CD4-positive, alpha-beta memory T cell (primary cell): ENCODE measurements around the gene RPUSD3. TPM values are rescaled to one million over a fixed set of nuclear protein-coding genes. Genes with fewer than 3 reads are reported as not detected.
A peak's percentile ranks its signal among the peaks of the same experiment; 100 is the strongest.
"Not testable (repeated sequence)": the region's sequence is repeated elsewhere in the genome, so short reads cannot be mapped to it uniquely, and the experiment has no call there.

ENCODE experiments used
- CTCF ChIA-PET: fragments of 350-600 bp; sonication (Branson Sonifier 250); formaldehyde crosslinking; loops from one replicate; lab custom pipeline; 2021; ENCODE audit warnings: inconsistent platforms; ENCODE audit not compliant: partially characterized antibody; lab: Charles Lee
- POLR2A ChIA-PET: fragments of 350-600 bp; sonication (Branson Sonifier 250); formaldehyde crosslinking; loops from one replicate; lab custom pipeline; 2021; ENCODE audit not compliant: partially characterized antibody; lab: Charles Lee
- DNase-seq, 5 donors: peaks; one replicate each; pipeline versions ENCODE4 v3.0.0 to v3.0.0-alpha.2; 2020 to 2022; ENCODE audit warnings: mixed read lengths in 1 of 5
- H3K27ac ChIP-seq: one replicate; pipeline ENCODE4 v1.7.0; 2013; ENCODE audit warnings: low read depth, low read length
- H3K27me3 ChIP-seq: 2 replicates; pipeline ENCODE4 v1.7.0; 2013; ENCODE audit warnings: mild to moderate bottlenecking, low read length, moderate library complexity; ENCODE audit not compliant: insufficient read depth
- H3K36me3 ChIP-seq: 2 replicates; pipeline ENCODE4 v1.7.0; 2013; ENCODE audit warnings: mild to moderate bottlenecking, low read length, moderate library complexity; ENCODE audit not compliant: insufficient read depth
- H3K4me1 ChIP-seq: 2 replicates; pipeline ENCODE4 v1.7.0; 2013; ENCODE audit warnings: mild to moderate bottlenecking, low read length, moderate library complexity; ENCODE audit not compliant: insufficient read depth
- H3K4me3 ChIP-seq, 2 donors: one replicate each; pipeline ENCODE4 v1.7.0; 2013; ENCODE audit warnings: low read length in 2 of 2, mild to moderate bottlenecking in 1 of 2
- H3K9me3 ChIP-seq, 2 donors: one replicate each; pipeline ENCODE4 v1.7.0; 2013; ENCODE audit warnings: low read length in 2 of 2, control low read depth in 1 of 2; ENCODE audit not compliant: control insufficient read depth in 1 of 2
- H3K27ac Mint-ChIP-seq, 7 donors: one replicate each; pipeline ENCODE4 v1.8.0; 2020 to 2021; ENCODE audit warnings: mixed read lengths in 7 of 7, mild to moderate bottlenecking in 6 of 7, inconsistent platforms in 3 of 7, moderate library complexity in 3 of 7
- H3K27me3 Mint-ChIP-seq, 2 donors: one replicate each; pipeline ENCODE4 v1.8.0; 2020 to 2021; ENCODE audit warnings: mixed read lengths in 2 of 2
- H3K36me3 Mint-ChIP-seq, 2 donors: one replicate each; pipeline ENCODE4 v1.8.0; 2020 to 2021; ENCODE audit warnings: mixed read lengths in 2 of 2, inconsistent platforms in 1 of 2, mild to moderate bottlenecking in 1 of 2
- H3K4me1 Mint-ChIP-seq, 4 donors: one replicate each; pipeline ENCODE4 v1.8.0; 2020 to 2021; ENCODE audit warnings: mixed read lengths in 4 of 4, mild to moderate bottlenecking in 1 of 4
- H3K4me3 Mint-ChIP-seq, 8 donors: one replicate each; pipeline ENCODE4 v1.8.0; 2020 to 2021; ENCODE audit warnings: mixed read lengths in 8 of 8, mild to moderate bottlenecking in 7 of 8, moderate library complexity in 6 of 8, inconsistent platforms in 3 of 8
- H3K9me3 Mint-ChIP-seq, 8 donors: one replicate each; pipeline ENCODE4 v1.8.0; 2020 to 2021; ENCODE audit warnings: mixed read lengths in 8 of 8, mild to moderate bottlenecking in 5 of 8, inconsistent platforms in 3 of 8, moderate library complexity in 1 of 8
- intact Hi-C: fragments of 100-400 bp; cut with micrococcal nuclease; formaldehyde crosslinking; loops from one replicate; pipeline ENCODE4 v1.15.1; 2023
- polyA plus RNA-seq, 2 donors: library from polyadenylated mRNA; unstranded; fragments of 300-500 nt; fragmentation: Illumina TruSeq; gene quantifications; one replicate each; pipeline ENCODE4 v1.2.3, GENCODE V29; 2021
- total RNA-seq, 2 experiments: library from RNA; stranded (reverse); gene quantifications; one replicate each; pipeline ENCODE4 v1.2.3, GENCODE V29; 2021

Gene RPUSD3
- total and polyA plus RNA-seq, 4 experiments from 2014 or later = 55.2 to 68.4 (median 65.4) TPM

DNA sequence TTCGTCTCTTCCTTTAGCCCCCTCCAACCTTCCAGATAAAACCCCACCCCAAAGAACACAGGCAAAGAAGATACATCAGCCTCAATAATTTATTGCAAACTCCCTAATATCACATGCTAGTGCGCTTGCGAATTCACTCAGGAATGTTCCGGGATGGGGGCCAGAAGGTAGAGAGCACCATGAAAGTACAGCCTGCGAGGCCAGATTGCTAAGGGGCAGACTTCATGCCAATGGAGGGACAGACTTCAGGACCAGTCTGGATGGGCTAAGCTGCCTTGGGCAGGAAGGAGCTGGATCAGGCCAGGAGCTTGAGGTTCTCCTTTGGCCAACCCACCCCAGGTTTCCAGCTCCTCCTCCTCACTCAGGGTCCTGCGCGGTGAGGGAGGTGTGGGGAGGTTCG lies 22.8 kb upstream of the RPUSD3 start:
- ChIA-PET POLR2A (no interaction called here), CTCF (no interaction called here)
- no peak overlapping the region for H3K4me3 ChIP-seq
- peaks cover 0 to 4% (median 0%) of the 10 kb centered on the region in 4 donors for H3K4me1 Mint-ChIP-seq
- no peak overlapping the region for H3K27ac Mint-ChIP-seq
- H3K36me3 ChIP-seq = no peaks in the 10 kb centered on the region
- intact Hi-C loops = no loop called here
- H3K27me3 Mint-ChIP-seq = peaks cover 5 to 8% of the 10 kb centered on the region in 2 donors
- no peaks in the 10 kb centered on the region for H3K36me3 Mint-ChIP-seq
- H3K9me3 ChIP-seq = no peaks in the 10 kb centered on the region
- no peaks in the 10 kb centered on the region for H3K4me1 ChIP-seq
- H3K9me3 Mint-ChIP-seq = no peaks in the 10 kb centered on the region
- peaks cover 7% of the 10 kb centered on the region for H3K27me3 ChIP-seq
- DNase-seq = no peak
- no peak overlapping the region for H3K4me3 Mint-ChIP-seq
- no peak overlapping the region for H3K27ac ChIP-seq

DNA sequence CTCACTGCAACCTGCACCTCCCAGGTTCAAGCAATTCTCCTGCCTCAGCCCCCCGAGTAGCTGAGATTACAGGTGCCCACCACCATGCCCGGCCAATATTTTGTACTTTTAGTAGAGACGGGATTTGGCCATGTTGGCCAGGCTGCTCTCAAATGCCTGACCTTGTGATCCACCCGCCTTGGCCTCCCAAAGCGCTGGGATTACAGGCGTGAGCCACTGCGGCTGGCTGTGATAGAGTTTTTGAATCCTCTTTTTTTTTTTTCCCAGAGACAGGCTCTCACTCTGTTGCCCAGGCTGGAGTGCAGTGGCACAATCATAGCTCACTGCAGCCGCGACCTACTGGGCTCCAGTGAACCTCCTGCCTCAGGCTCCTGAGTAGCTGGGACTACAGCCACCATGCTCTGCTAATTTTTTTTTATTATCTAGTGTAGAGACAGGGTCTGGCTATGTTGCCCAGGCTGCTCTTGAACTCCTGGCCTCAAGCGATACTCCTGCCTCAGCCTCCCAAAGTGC lies 21.4 kb upstream of the RPUSD3 start:
- H3K4me1 Mint-ChIP-seq, H3K36me3 Mint-ChIP-seq, H3K4me1 ChIP-seq, H3K9me3 ChIP-seq, H3K27me3 ChIP-seq, POLR2A ChIA-PET, H3K9me3 Mint-ChIP-seq, H3K36me3 ChIP-seq, H3K27ac ChIP-seq, intact Hi-C loops, H3K27me3 Mint-ChIP-seq, H3K4me3 Mint-ChIP-seq, DNase-seq, H3K4me3 ChIP-seq, H3K27ac Mint-ChIP-seq: not testable (repeated sequence)
- CTCF ChIA-PET = interaction anchor here (0.6 kb wide), 1 partner anchor 67 kb away, joined by 4 read pairs; no protein-coding TSS in a partner anchor

DNA sequence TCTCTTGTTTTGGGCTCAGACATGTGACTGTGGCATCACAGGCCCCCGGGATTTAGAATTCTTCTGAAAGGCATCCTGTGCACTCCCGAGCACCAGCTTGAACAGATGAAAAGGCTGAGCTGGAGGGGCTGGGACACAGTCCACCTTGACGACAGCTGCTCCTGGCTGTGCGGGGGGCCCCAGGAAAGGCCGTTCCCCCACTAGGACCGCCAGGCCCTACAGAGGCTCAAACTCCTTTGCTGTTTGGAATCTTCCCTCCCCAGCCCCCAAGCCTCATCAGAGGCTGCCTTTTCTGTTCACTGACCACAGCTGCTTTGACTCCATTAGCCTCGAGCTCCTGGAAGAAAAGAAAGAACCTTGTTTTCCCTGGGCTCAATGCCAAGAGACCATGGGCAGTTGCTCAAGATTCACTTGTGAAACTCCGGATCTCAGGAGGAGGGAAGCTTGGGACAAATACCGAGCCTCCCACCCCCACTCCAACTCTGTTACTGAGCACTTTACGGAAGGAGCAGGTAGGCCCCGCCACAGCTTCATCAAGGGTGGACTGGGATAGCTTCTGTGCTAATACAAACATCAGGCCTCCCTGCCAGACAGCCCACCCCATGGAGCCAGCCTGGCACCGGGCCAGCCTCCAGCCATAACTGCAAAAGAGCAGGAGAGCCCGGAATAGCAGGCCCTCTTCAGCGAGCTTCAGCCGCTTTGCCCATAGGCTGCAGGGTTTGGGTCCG lies 20.6 kb upstream of the RPUSD3 start:
- intact Hi-C loops = loop anchor here (1.0 kb wide), 1 partner anchor 38 kb away; the partner anchor contains the start of gene IL17RE
- H3K27ac ChIP-seq = no peak overlapping the region
- H3K36me3 Mint-ChIP-seq = no peaks in the 10 kb centered on the region
- CTCF ChIA-PET = interaction anchor here (0.6 kb wide), 1 partner anchor 68 kb away, joined by 4 read pairs; no protein-coding TSS in a partner anchor
- H3K4me1 Mint-ChIP-seq = peaks cover 0 to 4% (median 0%) of the 10 kb centered on the region in 4 donors
- H3K27ac Mint-ChIP-seq = no peak overlapping the region
- no peaks in the 10 kb centered on the region for H3K4me1 ChIP-seq
- DNase-seq = no peak
- no peak overlapping the region for H3K4me3 ChIP-seq
- H3K4me3 Mint-ChIP-seq = no peak overlapping the region
- H3K9me3 Mint-ChIP-seq = no peaks in the 10 kb centered on the region
- H3K36me3 ChIP-seq = no peaks in the 10 kb centered on the region
- peaks cover 5 to 8% of the 10 kb centered on the region in 2 donors for H3K27me3 Mint-ChIP-seq
- H3K27me3 ChIP-seq = peaks cover 7% of the 10 kb centered on the region
- POLR2A ChIA-PET = interaction anchor here (1.2 kb wide), 1 partner anchor 25 kb away, joined by 3 read pairs; no protein-coding TSS in a partner anchor
- H3K9me3 ChIP-seq = no peaks in the 10 kb centered on the region

DNA sequence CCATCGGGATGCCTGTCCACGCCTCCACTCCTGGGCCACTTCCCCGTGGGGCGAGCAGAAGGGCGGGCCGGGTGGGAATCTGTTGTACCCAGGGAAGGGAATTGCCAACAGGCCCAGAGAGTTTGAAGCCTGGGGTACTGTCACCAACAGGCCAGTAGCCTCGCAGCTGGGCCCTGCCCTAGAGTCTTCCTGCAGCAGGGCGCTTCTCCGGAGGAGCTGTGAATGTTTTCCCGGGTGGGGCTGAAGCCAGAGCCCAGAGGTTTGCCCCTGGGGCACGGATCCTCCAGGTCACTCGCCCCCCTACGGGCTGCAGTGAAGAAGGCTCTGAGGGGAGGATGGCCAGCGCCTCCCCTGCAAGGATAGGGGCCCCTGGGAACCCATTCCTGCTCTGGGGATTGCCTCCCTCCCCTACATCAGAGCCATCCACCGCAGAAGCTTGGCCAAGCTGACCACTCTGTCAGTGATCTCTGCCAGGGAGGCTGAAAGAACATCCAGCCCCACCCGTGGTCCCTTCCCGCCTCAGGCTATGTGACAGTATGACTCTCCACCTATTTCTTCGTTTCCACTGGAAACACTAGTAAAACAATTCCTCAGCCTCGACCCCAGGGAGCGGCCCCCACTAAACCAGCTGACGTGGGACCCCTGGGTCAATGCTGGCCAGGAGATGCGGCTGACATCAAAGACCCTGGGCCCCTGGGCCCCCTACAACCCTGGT lies 19.4 kb upstream of the RPUSD3 start:
- H3K4me3 Mint-ChIP-seq = no peak overlapping the region
- H3K27me3 Mint-ChIP-seq = peaks cover 5 to 8% of the 10 kb centered on the region in 2 donors
- Histone ChIP-seq H3K36me3 (no peaks in the 10 kb centered on the region), H3K27ac (no peak overlapping the region), H3K4me1 (no peaks in the 10 kb centered on the region), H3K4me3 (no peak overlapping the region), H3K9me3 (no peaks in the 10 kb centered on the region), H3K27me3 (peaks cover 7% of the 10 kb centered on the region)
- peaks cover 0 to 4% (median 0%) of the 10 kb centered on the region in 4 donors for H3K4me1 Mint-ChIP-seq
- DNase-seq = no peak
- intact Hi-C loops = no loop called here
- H3K9me3 Mint-ChIP-seq = no peaks in the 10 kb centered on the region
- no peak overlapping the region for H3K27ac Mint-ChIP-seq
- ChIA-PET POLR2A (no interaction called here), CTCF (no interaction called here)
- H3K36me3 Mint-ChIP-seq = no peaks in the 10 kb centered on the region

DNA sequence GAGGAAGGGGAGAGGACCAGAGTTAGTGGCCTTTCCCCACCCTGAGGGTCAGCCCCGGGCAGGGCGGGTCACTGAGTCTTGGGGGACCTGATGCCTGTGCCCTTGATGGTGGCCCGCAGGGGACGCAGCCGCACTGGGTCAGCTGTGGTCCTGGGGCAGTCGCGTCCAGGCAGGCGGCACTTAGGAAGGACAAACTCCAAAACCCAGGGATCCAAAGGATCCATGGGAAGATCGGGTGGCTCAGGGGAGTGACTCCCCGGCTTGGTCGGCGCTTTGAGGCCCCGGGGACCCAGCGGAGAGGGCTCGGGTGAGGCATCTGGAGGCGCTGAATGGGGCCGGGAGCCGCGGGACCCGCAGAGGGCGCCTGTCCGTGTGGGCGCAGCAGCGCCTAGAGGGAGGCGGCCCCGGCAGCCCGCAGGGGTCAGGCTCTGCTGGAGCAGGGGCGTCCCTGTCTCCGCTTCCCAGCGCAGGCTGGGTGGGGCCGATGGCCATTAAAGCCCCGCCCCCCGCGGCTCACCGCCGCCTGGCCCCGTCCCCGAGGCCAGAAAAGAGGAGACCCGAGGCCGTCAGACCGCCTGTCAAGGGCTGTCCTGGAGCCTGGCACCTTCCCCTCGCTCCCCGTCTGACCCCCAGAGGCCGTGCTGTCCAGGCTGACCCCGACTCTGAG lies 18.7 kb upstream of the RPUSD3 start:
- H3K27ac ChIP-seq = no peak overlapping the region
- Mint-ChIP-seq H3K27me3 (peaks cover 5 to 8% of the 10 kb centered on the region in 2 donors), H3K4me1 (peaks cover 0 to 4% (median 0%) of the 10 kb centered on the region in 4 donors), H3K9me3 (no peaks in the 10 kb centered on the region), H3K36me3 (no peaks in the 10 kb centered on the region), H3K27ac (no peak overlapping the region), H3K4me3 (peak overlapping the region in 3 of 8 donors; percentile 28 to 73 (median 59))
- ChIA-PET POLR2A (no interaction called here), CTCF (no interaction called here)
- H3K9me3 ChIP-seq = no peaks in the 10 kb centered on the region
- DNase-seq = peak in 3 of 5 donors; percentile 13 to 19 (median 15)
- H3K4me1 ChIP-seq = no peaks in the 10 kb centered on the region
- intact Hi-C loops = no loop called here
- H3K36me3 ChIP-seq = no peaks in the 10 kb centered on the region
- H3K27me3 ChIP-seq = peaks cover 7% of the 10 kb centered on the region
- no peak overlapping the region for H3K4me3 ChIP-seq

DNA sequence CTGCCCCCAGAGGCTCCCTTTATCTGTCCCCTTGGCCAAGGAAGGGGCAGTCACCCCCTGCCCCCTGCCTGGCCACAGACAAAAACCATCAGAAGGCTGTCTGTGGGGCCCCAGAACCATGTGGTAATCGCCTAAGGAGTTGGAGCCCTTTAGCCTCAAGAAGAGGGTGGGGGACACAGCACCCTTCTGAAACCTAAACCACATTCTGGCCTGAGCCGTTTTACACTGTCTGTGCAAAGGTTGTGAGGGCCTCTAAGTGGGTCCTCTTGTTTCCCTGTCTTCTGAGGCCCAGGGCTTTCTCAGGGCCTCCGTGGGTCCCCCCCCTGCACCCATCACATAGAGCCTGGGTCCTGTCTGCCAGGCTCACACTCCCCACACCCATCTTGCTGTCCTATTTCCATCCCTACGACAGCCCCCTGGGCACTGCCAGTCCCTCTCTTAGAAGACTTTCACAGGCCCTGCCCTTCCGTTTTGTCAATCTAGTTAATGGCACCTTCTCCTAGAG lies 17.9 kb upstream of the RPUSD3 start:
- intact Hi-C loops = no loop called here
- Histone ChIP-seq H3K9me3 (no peaks in the 10 kb centered on the region), H3K4me3 (no peak overlapping the region), H3K27ac (no peak overlapping the region), H3K36me3 (no peaks in the 10 kb centered on the region), H3K27me3 (peaks cover 7% of the 10 kb centered on the region), H3K4me1 (no peaks in the 10 kb centered on the region)
- peaks cover 0 to 4% (median 0%) of the 10 kb centered on the region in 4 donors for H3K4me1 Mint-ChIP-seq
- no peaks in the 10 kb centered on the region for H3K9me3 Mint-ChIP-seq
- ChIA-PET POLR2A (no interaction called here), CTCF (no interaction called here)
- peaks cover 5 to 8% of the 10 kb centered on the region in 2 donors for H3K27me3 Mint-ChIP-seq
- H3K4me3 Mint-ChIP-seq = no peak overlapping the region
- no peaks in the 10 kb centered on the region for H3K36me3 Mint-ChIP-seq
- peak overlapping the region in 1 of 7 donors; percentile 11 for H3K27ac Mint-ChIP-seq
- no peak for DNase-seq

DNA sequence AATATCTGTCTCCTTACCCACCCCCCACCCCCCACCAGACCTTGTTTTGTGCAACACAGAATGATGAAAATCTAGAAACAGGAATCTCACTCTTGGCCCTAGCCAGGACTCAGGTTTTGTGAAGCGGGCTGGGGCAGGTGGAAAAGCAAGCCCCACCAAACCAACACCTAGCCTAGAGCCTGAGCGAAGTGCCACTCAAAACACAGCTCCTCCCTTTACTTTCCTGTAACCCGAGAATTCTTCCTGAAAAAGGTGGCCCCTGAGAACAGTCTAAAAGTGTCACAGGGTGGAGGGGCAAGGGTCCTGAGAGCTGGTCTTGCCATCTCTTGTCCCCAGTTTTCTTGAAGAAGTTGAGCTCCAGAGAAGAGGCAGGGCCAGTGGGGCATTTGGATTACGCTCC lies 17.4 kb upstream of the RPUSD3 start:
- Mint-ChIP-seq H3K27ac (no peak overlapping the region), H3K4me3 (no peak overlapping the region), H3K9me3 (no peaks in the 10 kb centered on the region), H3K4me1 (peaks cover 0 to 4% (median 0%) of the 10 kb centered on the region in 4 donors), H3K36me3 (no peaks in the 10 kb centered on the region), H3K27me3 (peaks cover 5 to 8% of the 10 kb centered on the region in 2 donors)
- Histone ChIP-seq H3K36me3 (no peaks in the 10 kb centered on the region), H3K27ac (no peak overlapping the region), H3K9me3 (no peaks in the 10 kb centered on the region), H3K4me3 (no peak overlapping the region), H3K27me3 (peaks cover 7% of the 10 kb centered on the region), H3K4me1 (no peaks in the 10 kb centered on the region)
- POLR2A ChIA-PET = no interaction called here
- intact Hi-C loops = no loop called here
- CTCF ChIA-PET = no interaction called here
- DNase-seq = no peak
